SK-N-SH (cell line): ENCODE results near the gene UBE2E2. TPM values are rescaled to one million over a fixed set of nuclear protein-coding genes. Genes with fewer than 3 reads are reported as not detected.

Experiments
- CTCF ChIA-PET: fragments of 300-600, 350-600 bp; formaldehyde crosslinking; extraction: SDS; loops from one replicate; lab custom pipeline; 2021; lab: Yijun Ruan, JAX
- POLR2A ChIA-PET: fragments of 350-600 bp; sonication (Branson Sonifier 250); formaldehyde crosslinking; extraction: SDS; loops from one replicate; lab custom pipeline; 2020; ENCODE audit warnings: antibody characterized with exemption, inconsistent platforms; lab: Yijun Ruan, JAX
- DNase-seq: peaks from one replicate; pipeline ENCODE4 v3.0.0; 2012
- H2AFZ ChIP-seq: fragments of 200-600 bp; sonication (generic); 2 replicates; pipeline ENCODE4 v1.8.1; 2016; ENCODE audit warnings: antibody characterized with exemption, mild to moderate bottlenecking, low read depth
- H3F3A ChIP-seq: fragments of 200-600 bp; sonication (generic); replicated peaks from 2 replicates; pipeline ENCODE3; 2016; ENCODE audit warnings: antibody characterized with exemption, mild to moderate bottlenecking; ENCODE audit not compliant: insufficient read depth
- H3K27ac ChIP-seq, 2 experiments: fragments of 200-500 bp in 1 of 2; fragments of 200-600 bp in 1 of 2; sonication (Bioruptor generic) in 1 of 2; sonication (generic), shearing (Covaris generic) in 1 of 2; 2 replicates each; pipeline versions ENCODE4 v1.5.1 to v1.6.1; 2014 to 2016; ENCODE audit warnings: low read depth in 2 of 2, inconsistent platforms in 1 of 2, low read length in 1 of 2, mild to moderate bottlenecking in 1 of 2, mixed read lengths in 1 of 2
- H3K27me3 ChIP-seq: fragments of 200-600 bp; sonication (generic), shearing (Covaris generic); 2 replicates; pipeline ENCODE4 v1.6.1; 2016; ENCODE audit warnings: mixed run types; ENCODE audit not compliant: insufficient read depth
- H3K36me3 ChIP-seq, 2 experiments: fragments of 200-500 bp in 1 of 2; fragments of 200-600 bp in 1 of 2; sonication (Bioruptor generic) in 1 of 2; sonication (generic) in 1 of 2; replicated peaks in 1 of 2; 2 replicates each; pipeline versions ENCODE3 to v1.5.1; 2014 to 2016; ENCODE audit warnings: low read length in 1 of 2, mild to moderate bottlenecking in 1 of 2; ENCODE audit not compliant: insufficient read depth in 2 of 2, control insufficient read depth in 1 of 2
- H3K4me1 ChIP-seq, 2 experiments: fragments of 200-500 bp in 1 of 2; fragments of 200-600 bp in 1 of 2; sonication (Bioruptor generic) in 1 of 2; sonication (generic), shearing (Covaris generic) in 1 of 2; 2 replicates each; pipeline versions ENCODE4 v1.5.1 to v1.6.1; 2014 to 2016; ENCODE audit warnings: low read depth in 1 of 2, low read length in 1 of 2, mixed run types in 1 of 2; ENCODE audit not compliant: insufficient read depth in 2 of 2, control insufficient read depth in 1 of 2
- H3K4me2 ChIP-seq: fragments of 200-600 bp; sonication (generic), shearing (Covaris generic); 2 replicates; pipeline ENCODE4 v1.6.1; 2017; ENCODE audit warnings: mixed run types
- H3K4me3 ChIP-seq, 2 experiments: fragments of 200-500 bp in 1 of 2; fragments of 200-600 bp in 1 of 2; sonication (Bioruptor generic) in 1 of 2; sonication (generic), shearing (Covaris generic) in 1 of 2; 2 replicates each; pipeline versions ENCODE4 v1.5.1 to v1.8.1; 2014 to 2016; ENCODE audit warnings: low read depth in 2 of 2, inconsistent platforms in 1 of 2, low read length in 1 of 2, mild to moderate bottlenecking in 1 of 2, mixed read lengths in 1 of 2, moderate library complexity in 1 of 2
- H3K79me2 ChIP-seq: fragments of 200-600 bp; sonication (generic); 2 replicates; pipeline ENCODE4 v1.8.1; 2017; ENCODE audit warnings: mild to moderate bottlenecking; ENCODE audit not compliant: insufficient read depth
- H3K9ac ChIP-seq: fragments of 200-600 bp; sonication (generic); 2 replicates; pipeline ENCODE4 v1.6.1; 2017; ENCODE audit warnings: mixed run types
- H3K9me2 ChIP-seq: fragments of 200-600 bp; sonication (generic); 2 replicates; pipeline ENCODE4 v1.6.1; 2017; ENCODE audit warnings: mixed run types
- H3K9me3 ChIP-seq: fragments of 200-600 bp; sonication (generic); 2 replicates; pipeline ENCODE4 v1.6.1; 2017; ENCODE audit warnings: mixed run types, mild to moderate bottlenecking, moderate library complexity
- H4K20me1 ChIP-seq: fragments of 200-600 bp; sonication (generic); 2 replicates; pipeline ENCODE4 v1.6.1; 2017; ENCODE audit warnings: mild to moderate bottlenecking, mixed run types; ENCODE audit not compliant: insufficient read depth
- ELF1 ChIP-seq: IDR thresholded peaks from 2 replicates; pipeline ENCODE4 v1.4.0; 2012
- EP300 ChIP-seq, 2 experiments: IDR thresholded peaks; 2 replicates each; pipeline versions ENCODE4 v1.4.0 to v1.6.1; 2012; ENCODE audit warnings: borderline replicate concordance in 1 of 2, low read depth in 1 of 2, low read length in 1 of 2
- EZH2phosphoT487 ChIP-seq: fragments of 200-600 bp; sonication (generic); IDR thresholded peaks from 2 replicates; pipeline ENCODE4 v1.6.1; 2017; ENCODE audit warnings: low read depth, mixed run types, mild to moderate bottlenecking, antibody characterized with exemption, moderate library complexity, borderline replicate concordance
- FOSL2 ChIP-seq: IDR thresholded peaks from 2 replicates; pipeline ENCODE4 v1.4.0; 2012; ENCODE audit warnings: low read depth, mild to moderate bottlenecking, moderate library complexity, borderline replicate concordance
- FOXJ3 ChIP-seq: sonication (generic); formaldehyde crosslinking; IDR thresholded peaks from 2 replicates; pipeline ENCODE4 v1.5.1; 2020; ENCODE audit warnings: mild to moderate bottlenecking, missing genetic modification reagents
- GABPA ChIP-seq: IDR thresholded peaks from 2 replicates; pipeline ENCODE4 v1.4.0; 2012; ENCODE audit warnings: low read depth, mild to moderate bottlenecking
- JUND ChIP-seq: IDR thresholded peaks from 2 replicates; pipeline ENCODE4 v1.4.0; 2012
- MXI1 ChIP-seq: IDR thresholded peaks from 2 replicates; pipeline ENCODE4 v1.6.1; 2012; ENCODE audit warnings: mild to moderate bottlenecking, low read depth, low read length, improper control_type of control experiment
- RAD21 ChIP-seq: IDR thresholded peaks from 2 replicates; pipeline ENCODE4 v1.6.1; 2012; ENCODE audit warnings: mild to moderate bottlenecking, low read length
- RCOR1 ChIP-seq: fragments of 150-350 bp; IDR thresholded peaks from 2 replicates; pipeline ENCODE4 v1.6.1; 2017; ENCODE audit warnings: antibody characterized with exemption, low read length
- SIN3A ChIP-seq: IDR thresholded peaks from 2 replicates; pipeline ENCODE4 v1.6.1; 2012; ENCODE audit warnings: low read depth, mild to moderate bottlenecking, low read length, moderate library complexity, borderline replicate concordance
- TAF1 ChIP-seq: IDR thresholded peaks from 2 replicates; pipeline ENCODE4 v1.6.1; 2012; ENCODE audit warnings: low read depth, mild to moderate bottlenecking, low read length, moderate library complexity, borderline replicate concordance
- TCF12 ChIP-seq: IDR thresholded peaks from 2 replicates; pipeline ENCODE4 v1.4.0; 2012
- WGBS: methylation state at CpG from one replicate; pipeline ENCODE4 v1.1.6; 2017; ENCODE audit warnings: low lambda C conversion rate; 5-methylcytosine and 5-hydroxymethylcytosine counted together
- polyA plus RNA-seq, 3 experiments: library from polyadenylated mRNA; depleted of rRNA; stranded (reverse); fragments of >200 nt; gene quantifications; 2 replicates each; pipeline ENCODE4 v1.2.3, GENCODE V29; 2012
- TF ChIP-seq, protein P1 (sequence below): IDR thresholded peaks from 2 replicates; pipeline ENCODE4 v1.6.1; 2012; ENCODE audit warnings: mild to moderate bottlenecking, low read depth, low read length, moderate library complexity
- TF ChIP-seq, protein P2 (sequence below): fragments of 200-600 bp; sonication (generic); IDR thresholded peaks from 2 replicates; pipeline ENCODE4 v1.6.1; 2017; ENCODE audit warnings: antibody characterized with exemption, mild to moderate bottlenecking, moderate library complexity
- TF ChIP-seq, protein P3 (sequence below): IDR thresholded peaks from 2 replicates; pipeline ENCODE4 v1.4.0; 2012; ENCODE audit warnings: low read depth, borderline replicate concordance
- TF ChIP-seq, protein P4 (sequence below): fragments of 150-350 bp; IDR thresholded peaks from 2 replicates; pipeline ENCODE4 v1.6.1; 2016; ENCODE audit warnings: mild to moderate bottlenecking, low read depth, low read length

Gene UBE2E2
- polyA plus RNA-seq, 1 of the 3 experiments (the other 2 are of a cell fraction): 46.4 TPM

DNA sequence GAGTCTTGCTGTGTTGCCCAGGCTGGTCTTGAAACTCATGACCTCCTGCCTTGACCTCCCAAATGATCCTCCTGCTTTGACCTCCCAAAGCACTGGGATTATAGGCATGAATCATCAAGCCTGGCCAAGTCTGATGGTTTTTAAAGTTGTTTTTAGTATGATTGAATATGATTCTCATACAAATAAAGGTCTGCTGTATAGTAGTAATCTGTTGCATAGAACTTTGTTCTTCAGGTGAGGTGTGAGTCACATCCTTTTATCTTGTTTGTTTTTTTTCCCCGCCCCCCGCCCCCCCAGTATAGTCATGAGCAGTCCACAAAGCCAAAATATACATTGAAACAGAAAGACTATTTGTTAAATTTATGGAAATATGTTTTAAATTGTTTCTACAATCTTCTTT is 39.0 kb downstream of the UBE2E2 start:
- WGBS: 93% methylated on average over 2 of the region's 2 CpGs
- ChIA-PET CTCF (no interaction called here), POLR2A (no interaction called here)
- H3K9me3 ChIP-seq: no peaks in the 10 kb centered on the region
- H3K9ac ChIP-seq: no peak overlapping the region
- TF ChIP-seq EP300 (IDR thresholded peaks at IDR 0.05; ENCODE audit: borderline replicate concordance in 1 of 2, low read depth in 1 of 2, low read length in 1 of 2) (no peak), GABPA (no peak), TCF12 (no peak), JUND (no peak), FOSL2 (no peak), RCOR1 (no peak), MXI1 (no peak), ELF1 (no peak), RAD21 (no peak), FOXJ3 (CRISPR knock-in tag) (no peak), SIN3A (no peak), TAF1 (no peak), EZH2phosphoT487 (no peak)
- TF ChIP-seq, protein P1, sequence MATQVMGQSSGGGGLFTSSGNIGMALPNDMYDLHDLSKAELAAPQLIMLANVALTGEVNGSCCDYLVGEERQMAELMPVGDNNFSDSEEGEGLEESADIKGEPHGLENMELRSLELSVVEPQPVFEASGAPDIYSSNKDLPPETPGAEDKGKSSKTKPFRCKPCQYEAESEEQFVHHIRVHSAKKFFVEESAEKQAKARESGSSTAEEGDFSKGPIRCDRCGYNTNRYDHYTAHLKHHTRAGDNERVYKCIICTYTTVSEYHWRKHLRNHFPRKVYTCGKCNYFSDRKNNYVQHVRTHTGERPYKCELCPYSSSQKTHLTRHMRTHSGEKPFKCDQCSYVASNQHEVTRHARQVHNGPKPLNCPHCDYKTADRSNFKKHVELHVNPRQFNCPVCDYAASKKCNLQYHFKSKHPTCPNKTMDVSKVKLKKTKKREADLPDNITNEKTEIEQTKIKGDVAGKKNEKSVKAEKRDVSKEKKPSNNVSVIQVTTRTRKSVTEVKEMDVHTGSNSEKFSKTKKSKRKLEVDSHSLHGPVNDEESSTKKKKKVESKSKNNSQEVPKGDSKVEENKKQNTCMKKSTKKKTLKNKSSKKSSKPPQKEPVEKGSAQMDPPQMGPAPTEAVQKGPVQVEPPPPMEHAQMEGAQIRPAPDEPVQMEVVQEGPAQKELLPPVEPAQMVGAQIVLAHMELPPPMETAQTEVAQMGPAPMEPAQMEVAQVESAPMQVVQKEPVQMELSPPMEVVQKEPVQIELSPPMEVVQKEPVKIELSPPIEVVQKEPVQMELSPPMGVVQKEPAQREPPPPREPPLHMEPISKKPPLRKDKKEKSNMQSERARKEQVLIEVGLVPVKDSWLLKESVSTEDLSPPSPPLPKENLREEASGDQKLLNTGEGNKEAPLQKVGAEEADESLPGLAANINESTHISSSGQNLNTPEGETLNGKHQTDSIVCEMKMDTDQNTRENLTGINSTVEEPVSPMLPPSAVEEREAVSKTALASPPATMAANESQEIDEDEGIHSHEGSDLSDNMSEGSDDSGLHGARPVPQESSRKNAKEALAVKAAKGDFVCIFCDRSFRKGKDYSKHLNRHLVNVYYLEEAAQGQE: no peak
- TF ChIP-seq, protein P2, sequence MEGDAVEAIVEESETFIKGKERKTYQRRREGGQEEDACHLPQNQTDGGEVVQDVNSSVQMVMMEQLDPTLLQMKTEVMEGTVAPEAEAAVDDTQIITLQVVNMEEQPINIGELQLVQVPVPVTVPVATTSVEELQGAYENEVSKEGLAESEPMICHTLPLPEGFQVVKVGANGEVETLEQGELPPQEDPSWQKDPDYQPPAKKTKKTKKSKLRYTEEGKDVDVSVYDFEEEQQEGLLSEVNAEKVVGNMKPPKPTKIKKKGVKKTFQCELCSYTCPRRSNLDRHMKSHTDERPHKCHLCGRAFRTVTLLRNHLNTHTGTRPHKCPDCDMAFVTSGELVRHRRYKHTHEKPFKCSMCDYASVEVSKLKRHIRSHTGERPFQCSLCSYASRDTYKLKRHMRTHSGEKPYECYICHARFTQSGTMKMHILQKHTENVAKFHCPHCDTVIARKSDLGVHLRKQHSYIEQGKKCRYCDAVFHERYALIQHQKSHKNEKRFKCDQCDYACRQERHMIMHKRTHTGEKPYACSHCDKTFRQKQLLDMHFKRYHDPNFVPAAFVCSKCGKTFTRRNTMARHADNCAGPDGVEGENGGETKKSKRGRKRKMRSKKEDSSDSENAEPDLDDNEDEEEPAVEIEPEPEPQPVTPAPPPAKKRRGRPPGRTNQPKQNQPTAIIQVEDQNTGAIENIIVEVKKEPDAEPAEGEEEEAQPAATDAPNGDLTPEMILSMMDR: no peak
- TF ChIP-seq, protein P3, sequence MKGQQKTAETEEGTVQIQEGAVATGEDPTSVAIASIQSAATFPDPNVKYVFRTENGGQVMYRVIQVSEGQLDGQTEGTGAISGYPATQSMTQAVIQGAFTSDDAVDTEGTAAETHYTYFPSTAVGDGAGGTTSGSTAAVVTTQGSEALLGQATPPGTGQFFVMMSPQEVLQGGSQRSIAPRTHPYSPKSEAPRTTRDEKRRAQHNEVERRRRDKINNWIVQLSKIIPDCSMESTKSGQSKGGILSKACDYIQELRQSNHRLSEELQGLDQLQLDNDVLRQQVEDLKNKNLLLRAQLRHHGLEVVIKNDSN: no peak
- TF ChIP-seq, protein P4, sequence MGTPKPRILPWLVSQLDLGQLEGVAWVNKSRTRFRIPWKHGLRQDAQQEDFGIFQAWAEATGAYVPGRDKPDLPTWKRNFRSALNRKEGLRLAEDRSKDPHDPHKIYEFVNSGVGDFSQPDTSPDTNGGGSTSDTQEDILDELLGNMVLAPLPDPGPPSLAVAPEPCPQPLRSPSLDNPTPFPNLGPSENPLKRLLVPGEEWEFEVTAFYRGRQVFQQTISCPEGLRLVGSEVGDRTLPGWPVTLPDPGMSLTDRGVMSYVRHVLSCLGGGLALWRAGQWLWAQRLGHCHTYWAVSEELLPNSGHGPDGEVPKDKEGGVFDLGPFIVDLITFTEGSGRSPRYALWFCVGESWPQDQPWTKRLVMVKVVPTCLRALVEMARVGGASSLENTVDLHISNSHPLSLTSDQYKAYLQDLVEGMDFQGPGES: no peak
- no peak overlapping the region for H3K4me3 ChIP-seq
- H4K20me1 ChIP-seq: peaks cover 15% of the 10 kb centered on the region; the same call in 1 of the 2 replicates
- peaks cover 0 to 5% of the 10 kb centered on the region in 2 experiments; a peak in 1 of 4 replicates for H3K4me1 ChIP-seq
- H3K27me3 ChIP-seq: no peaks in the 10 kb centered on the region
- no peaks in the 10 kb centered on the region for H3K36me3 ChIP-seq
- H2AFZ ChIP-seq: no peak overlapping the region
- H3K27ac ChIP-seq: no peak overlapping the region
- H3K79me2 ChIP-seq: peaks cover 57% of the 10 kb centered on the region
- no peaks in the 10 kb centered on the region for H3K9me2 ChIP-seq
- H3F3A ChIP-seq: peaks cover 14% of the 10 kb centered on the region
- no peak overlapping the region for H3K4me2 ChIP-seq
- no peak for DNase-seq
